ENCODE results near the gene UBE2D4.
"Not testable (repeated sequence)": the region's sequence is repeated elsewhere in the genome, so short reads cannot be mapped to it uniquely, and the experiment has no call there.

UBE2D4 gene

DNA sequence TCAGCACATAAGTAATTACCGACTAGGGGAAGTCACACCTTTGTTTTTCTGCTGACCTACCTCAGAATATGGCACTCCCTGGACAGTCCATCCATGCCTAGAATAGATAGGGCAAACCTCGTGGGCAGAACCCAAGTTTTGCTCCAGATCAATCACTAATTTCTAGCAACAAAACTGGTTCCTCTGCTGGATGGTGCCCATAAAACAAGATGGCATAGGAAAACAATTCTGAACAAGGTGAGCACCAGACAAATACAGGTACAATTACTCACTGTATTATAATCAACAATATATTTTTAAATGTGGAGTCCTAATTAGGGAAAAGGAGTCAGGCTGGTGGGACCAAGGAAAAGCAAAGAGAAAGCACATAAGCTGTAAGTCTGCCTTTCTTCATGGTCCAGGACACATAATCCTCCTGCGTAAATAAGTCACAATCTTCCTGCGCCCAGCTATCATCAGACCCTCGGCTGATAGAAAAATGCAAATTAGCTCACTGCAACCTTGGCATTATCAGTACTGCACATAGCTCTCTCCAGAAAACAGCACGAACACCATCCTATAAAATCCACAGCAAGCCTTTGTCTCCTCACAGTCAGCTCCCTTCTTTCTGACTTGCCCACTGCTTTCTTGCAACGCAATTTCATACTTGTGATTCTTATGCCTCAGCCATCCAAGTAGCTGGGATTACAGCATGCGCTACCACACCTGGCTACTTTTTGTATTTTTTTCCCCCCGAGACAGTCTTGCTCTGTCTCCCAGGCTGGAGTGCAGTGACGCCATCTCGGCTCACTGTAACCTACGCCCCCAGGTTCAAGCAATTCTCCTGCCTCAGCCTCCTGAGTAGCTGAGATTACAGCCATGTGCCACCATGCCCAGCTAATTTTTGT, 34.9 kb upstream of the UBE2D4 start:
- no peak for DNase-seq
- H3K36me3 ChIP-seq (ENCODE audit: insufficient read depth, low read length), result peaks cover 4% of the 10 kb centered on the region; the same call in 1 of the 2 replicates
- peaks cover 32% of the 10 kb centered on the region; the same call in 1 of the 2 replicates for H4K20me1 ChIP-seq (ENCODE audit: insufficient read depth, low read length)
- no peaks in the 10 kb centered on the region for H3K27me3 ChIP-seq (ENCODE audit: insufficient read depth, low read length, poor library complexity)
- no peaks in the 10 kb centered on the region for H3K9me3 ChIP-seq (ENCODE audit: insufficient read depth, low read length, severe bottlenecking)
- H3K27ac ChIP-seq (ENCODE audit: low read length), result no peak overlapping the region
- no peak overlapping the region for H3K9ac ChIP-seq (ENCODE audit: low read depth, low read length)
- H3K4me2 ChIP-seq (ENCODE audit: insufficient read depth, low read length), result no peak overlapping the region
- no peak overlapping the region for H3K4me3 ChIP-seq (ENCODE audit: low read depth in 1 of 2, low read length in 2 of 2)
- no peak for ATAC-seq (ENCODE audit: insufficient read depth, low read depth)
- H3K4me1 ChIP-seq (ENCODE audit: insufficient read depth, low read length), result no peaks in the 10 kb centered on the region
- peaks cover 84% of the 10 kb centered on the region for H3K79me2 ChIP-seq (ENCODE audit: insufficient read depth, low read length)
- no peak overlapping the region for H2AFZ ChIP-seq (ENCODE audit: low read depth, low read length)
- TF ChIP-seq, protein P1, sequence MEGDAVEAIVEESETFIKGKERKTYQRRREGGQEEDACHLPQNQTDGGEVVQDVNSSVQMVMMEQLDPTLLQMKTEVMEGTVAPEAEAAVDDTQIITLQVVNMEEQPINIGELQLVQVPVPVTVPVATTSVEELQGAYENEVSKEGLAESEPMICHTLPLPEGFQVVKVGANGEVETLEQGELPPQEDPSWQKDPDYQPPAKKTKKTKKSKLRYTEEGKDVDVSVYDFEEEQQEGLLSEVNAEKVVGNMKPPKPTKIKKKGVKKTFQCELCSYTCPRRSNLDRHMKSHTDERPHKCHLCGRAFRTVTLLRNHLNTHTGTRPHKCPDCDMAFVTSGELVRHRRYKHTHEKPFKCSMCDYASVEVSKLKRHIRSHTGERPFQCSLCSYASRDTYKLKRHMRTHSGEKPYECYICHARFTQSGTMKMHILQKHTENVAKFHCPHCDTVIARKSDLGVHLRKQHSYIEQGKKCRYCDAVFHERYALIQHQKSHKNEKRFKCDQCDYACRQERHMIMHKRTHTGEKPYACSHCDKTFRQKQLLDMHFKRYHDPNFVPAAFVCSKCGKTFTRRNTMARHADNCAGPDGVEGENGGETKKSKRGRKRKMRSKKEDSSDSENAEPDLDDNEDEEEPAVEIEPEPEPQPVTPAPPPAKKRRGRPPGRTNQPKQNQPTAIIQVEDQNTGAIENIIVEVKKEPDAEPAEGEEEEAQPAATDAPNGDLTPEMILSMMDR (IDR thresholded peaks at IDR 0.05; ENCODE audit: borderline replicate concordance, extremely low read depth, low read length, poor library complexity, severe bottlenecking), result no peak
- TF ChIP-seq EZH2 (IDR thresholded peaks at IDR 0.05; ENCODE audit: borderline replicate concordance, low read depth, low read length, severe bottlenecking), result no peak

DNA sequence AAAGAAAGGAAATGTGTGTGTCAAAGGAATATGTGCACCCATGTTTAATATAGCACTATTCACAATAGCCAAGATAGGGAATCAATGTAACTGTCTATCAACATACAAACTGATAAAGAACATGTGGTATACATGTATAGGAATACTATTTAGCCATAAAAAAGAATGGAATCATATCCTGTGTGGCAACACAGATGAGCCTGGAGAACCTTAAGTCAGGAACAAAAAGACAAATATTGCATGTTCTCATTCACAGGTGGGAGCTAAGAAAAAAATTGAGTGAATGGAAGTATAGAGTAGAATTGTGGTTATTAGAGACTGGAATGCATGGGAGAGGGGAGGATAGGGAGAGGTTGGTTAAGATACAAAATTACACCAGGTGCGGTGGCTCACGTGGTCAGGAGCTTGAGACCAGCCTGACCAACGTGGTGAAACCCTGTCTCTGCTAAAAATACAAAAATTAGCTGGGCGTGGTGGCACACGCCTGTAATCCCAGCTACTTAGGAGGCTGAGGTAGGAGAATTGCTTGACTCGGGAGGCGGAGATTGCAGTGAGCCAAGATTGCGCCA, 30.3 kb upstream of the UBE2D4 start:
- DNase-seq (no peak), ATAC-seq (ENCODE audit: insufficient read depth, low read depth) (no peak)
- Histone ChIP-seq H4K20me1 (ENCODE audit: insufficient read depth, low read length) (peaks cover 32% of the 10 kb centered on the region; the same call in 1 of the 2 replicates), H3K27me3 (ENCODE audit: insufficient read depth, low read length, poor library complexity) (no peaks in the 10 kb centered on the region), H3K79me2 (ENCODE audit: insufficient read depth, low read length) (peaks cover 94% of the 10 kb centered on the region), H3K9me3 (ENCODE audit: insufficient read depth, low read length, severe bottlenecking) (no peaks in the 10 kb centered on the region), H3K4me2 (ENCODE audit: insufficient read depth, low read length) (no peak overlapping the region), H3K4me1 (ENCODE audit: insufficient read depth, low read length) (no peaks in the 10 kb centered on the region), H3K36me3 (ENCODE audit: insufficient read depth, low read length) (no peaks in the 10 kb centered on the region), H3K27ac (ENCODE audit: low read length) (no peak overlapping the region), H3K9ac (ENCODE audit: low read depth, low read length) (no peak overlapping the region), H2AFZ (ENCODE audit: low read depth, low read length) (no peak overlapping the region), H3K4me3 (ENCODE audit: low read depth in 1 of 2, low read length in 2 of 2) (no peak overlapping the region)
- TF ChIP-seq, protein P1 (IDR thresholded peaks at IDR 0.05; ENCODE audit: borderline replicate concordance, extremely low read depth, low read length, poor library complexity, severe bottlenecking), result no peak
- TF ChIP-seq EZH2 (IDR thresholded peaks at IDR 0.05; ENCODE audit: borderline replicate concordance, low read depth, low read length, severe bottlenecking), result no peak

DNA sequence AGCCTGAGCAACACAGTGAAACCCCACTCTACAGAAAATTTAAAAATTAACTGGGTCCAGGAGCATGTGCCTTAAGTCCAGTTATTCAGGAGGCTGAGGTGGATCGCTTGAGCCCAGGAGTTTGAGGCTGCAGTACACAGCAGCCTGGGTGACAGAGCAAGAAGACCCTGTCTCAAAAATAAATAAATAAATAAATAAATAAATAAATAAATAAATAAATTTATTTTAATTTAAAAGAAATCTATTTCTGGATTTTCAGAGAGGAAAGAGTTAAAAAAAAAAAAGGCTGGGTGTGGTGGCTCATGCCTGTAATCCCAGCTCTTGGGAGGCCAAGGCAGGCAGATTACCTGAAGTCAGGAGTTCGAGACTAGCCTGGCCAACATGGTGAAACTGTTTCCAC, 27.7 kb upstream of the UBE2D4 start:
- H3K4me3 ChIP-seq (ENCODE audit: low read depth in 1 of 2, low read length in 2 of 2); ATAC-seq (ENCODE audit: insufficient read depth, low read depth); DNase-seq; H3K4me1 ChIP-seq (ENCODE audit: insufficient read depth, low read length); H3K36me3 ChIP-seq (ENCODE audit: insufficient read depth, low read length); H3K27me3 ChIP-seq (ENCODE audit: insufficient read depth, low read length, poor library complexity); H2AFZ ChIP-seq (ENCODE audit: low read depth, low read length); H3K9me3 ChIP-seq (ENCODE audit: insufficient read depth, low read length, severe bottlenecking); H3K4me2 ChIP-seq (ENCODE audit: insufficient read depth, low read length); H3K27ac ChIP-seq (ENCODE audit: low read length); H3K9ac ChIP-seq (ENCODE audit: low read depth, low read length): not testable (repeated sequence)
- Histone ChIP-seq H3K79me2 (ENCODE audit: insufficient read depth, low read length) (peaks cover 94% of the 10 kb centered on the region), H4K20me1 (ENCODE audit: insufficient read depth, low read length) (peaks cover 28% of the 10 kb centered on the region; the same call in 1 of the 2 replicates)

DNA sequence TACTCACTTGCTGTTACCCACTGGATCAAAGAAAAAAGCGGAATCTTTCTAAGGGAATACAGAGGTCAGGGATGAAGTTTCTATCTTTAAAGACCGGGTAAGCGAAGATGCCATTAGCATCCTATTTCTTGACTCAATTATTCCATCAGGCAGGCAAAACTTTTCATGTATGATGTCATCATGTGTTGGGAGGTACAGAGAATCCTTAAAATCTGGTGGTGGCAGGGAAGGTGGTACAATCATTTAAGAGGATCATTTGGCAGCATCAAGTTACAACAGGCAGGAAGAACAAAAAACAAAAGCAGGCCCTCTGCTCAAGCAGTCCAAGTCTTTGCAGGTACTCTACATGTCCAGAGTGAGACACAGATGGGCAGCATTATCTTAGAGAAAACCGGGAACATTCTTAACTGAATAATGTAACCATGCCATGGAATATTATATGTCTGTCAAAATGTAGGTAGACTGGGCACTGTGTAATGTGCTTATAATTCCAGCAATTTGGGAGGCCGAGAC, 23.6 kb upstream of the UBE2D4 start:
- Histone ChIP-seq H2AFZ (ENCODE audit: low read depth, low read length) (no peak overlapping the region), H3K27ac (ENCODE audit: low read length) (no peak overlapping the region), H3K36me3 (ENCODE audit: insufficient read depth, low read length) (no peaks in the 10 kb centered on the region), H3K4me3 (ENCODE audit: low read depth in 1 of 2, low read length in 2 of 2) (no peak overlapping the region), H3K9ac (ENCODE audit: low read depth, low read length) (no peak overlapping the region), H4K20me1 (ENCODE audit: insufficient read depth, low read length) (peaks cover 32% of the 10 kb centered on the region; the same call in 1 of the 2 replicates), H3K27me3 (ENCODE audit: insufficient read depth, low read length, poor library complexity) (no peaks in the 10 kb centered on the region), H3K4me2 (ENCODE audit: insufficient read depth, low read length) (no peak overlapping the region), H3K4me1 (ENCODE audit: insufficient read depth, low read length) (peaks cover 31% of the 10 kb centered on the region), H3K79me2 (ENCODE audit: insufficient read depth, low read length) (peaks cover 83% of the 10 kb centered on the region), H3K9me3 (ENCODE audit: insufficient read depth, low read length, severe bottlenecking) (no peaks in the 10 kb centered on the region)
- no peak for ATAC-seq (ENCODE audit: insufficient read depth, low read depth)
- no peak for TF ChIP-seq EZH2 (IDR thresholded peaks at IDR 0.05; ENCODE audit: borderline replicate concordance, low read depth, low read length, severe bottlenecking)
- TF ChIP-seq, protein P1 (IDR thresholded peaks at IDR 0.05; ENCODE audit: borderline replicate concordance, extremely low read depth, low read length, poor library complexity, severe bottlenecking), result no peak
- no peak for DNase-seq

Data from DND-41 (cell line).